Pancreas (tissue), 10 donors: ENCODE results near the gene TSHZ2. TPM values are rescaled to one million over a fixed set of nuclear protein-coding genes. Genes with fewer than 3 reads are reported as not detected.

ENCODE experiments used
- ATAC-seq, 4 donors: fragments of 200-7000 bp; cut with Tn5 transposase; one replicate each; pipeline versions ENCODE4 v1.8.0 to v1.9.1; 2020; ENCODE audit warnings: mild to moderate bottlenecking in 4 of 4, moderate library complexity in 4 of 4
- DNase-seq, 6 donors: peaks; one replicate each; pipeline ENCODE4 v3.0.0-alpha.2; 2020
- FAIRE-seq: peaks from 2 replicates; lab custom pipeline; 2012; peaks lifted over from hg19 to GRCh38; lab: Jason Lieb, UNC
- H3K27ac ChIP-seq, 4 donors: fragments of 200-600 bp; sonication (generic); 1 replicate in 3 of 4; 2 replicates in 1 of 4; pipeline versions ENCODE4 v1.5.0 to v1.8.0; 2020
- H3K27me3 ChIP-seq, 4 donors: fragments of 200-600 bp; one replicate each; pipeline ENCODE4 v1.8.0; 2021
- H3K36me3 ChIP-seq, 3 donors: fragments of 200-600 bp; sonication (generic) in 1 of 3; one replicate each; pipeline versions ENCODE4 v1.5.0 to v1.8.0; 2020 to 2021
- H3K4me1 ChIP-seq, 3 donors: fragments of 200-600 bp; one replicate each; pipeline ENCODE4 v1.8.0; 2021
- H3K4me3 ChIP-seq, 4 donors: fragments of 200-600 bp; sonication (generic) in 2 of 4; one replicate each; pipeline versions ENCODE4 v1.5.0 to v1.8.0; 2020 to 2021
- H3K9me3 ChIP-seq, 4 donors: fragments of 200-600 bp; one replicate each; pipeline ENCODE4 v1.8.0; 2021
- CTCF ChIP-seq, 4 donors: fragments of 200-600 bp; sonication (generic) in 3 of 4; IDR thresholded peaks; one replicate each; pipeline versions ENCODE4 v1.5.0 to v1.8.0; 2021; ENCODE audit warnings: antibody characterized with exemption in 4 of 4
- WGBS, 2 donors: extraction: QIAGEN DNeasy Blood & Tissue Kit; methylation state at CpG; one replicate each; pipeline ENCODE4 v1.1.7; 2013; 5-methylcytosine and 5-hydroxymethylcytosine counted together
- intact Hi-C, 3 donors: fragments of 100-400 bp; cut with DNase I; formaldehyde crosslinking; loops; one replicate each; pipeline versions ENCODE4 v1.11.1 to v1.14.2; 2022
- polyA plus RNA-seq, 2 donors: library from polyadenylated mRNA; stranded (reverse); fragments of 200-250 nt; gene quantifications; one replicate each; pipeline ENCODE4 v1.2.3, GENCODE V29; 2013
- total RNA-seq, 6 donors: library from RNA; stranded (reverse); fragmentation: NEBNext Ultra II Directional in 4 of 6; extraction: Animal tissue kit (Norgen Biotek cat#: 25700) in 4 of 6; gene quantifications; one replicate each; pipeline versions ENCODE4 v1.2.1 to v1.2.4, GENCODE V29; 2021 to 2023
- donor health status: healthy with polysubstance abuse.
- donor health status: DM: no; HTN: no; CAD: no; lungs with moderate emphysema.
- donor health status: DM: no; HTN: no; CAD: no.
- donor health status: control.
- donor health status: control.
- donor health status: Bipolar disorder and iron deficiency.
- donor health status: DM: yes; HTN: yes; CAD: no.
- donor health status: DM: no; HTN: no; CAD: no.
- donor health status: DM: no; HTN: no; CAD: no.
- donor health status: DM: yes; HTN: yes; CAD: no.

Gene TSHZ2
- total and polyA plus RNA-seq, 8 donors = 2.2 to 23.5 (median 4.5) TPM

GRCh38 chr20:53074811-53075314 is 102.7 kb downstream of the TSHZ2 start:
- H3K36me3 ChIP-seq = no peaks in the 10 kb centered on the region
- intact Hi-C loops = no loop called here
- no peaks in the 10 kb centered on the region for H3K27me3 ChIP-seq
- ATAC-seq (no peak), DNase-seq (no peak), FAIRE-seq (no peak)
- H3K4me3 ChIP-seq = no peak overlapping the region
- H3K4me1 ChIP-seq = peaks cover 14 to 25% (median 17%) of the 10 kb centered on the region in 3 donors
- TF ChIP-seq CTCF (IDR thresholded peaks at IDR 0.05) = no peak
- no peaks in the 10 kb centered on the region for H3K9me3 ChIP-seq
- no peak overlapping the region for H3K27ac ChIP-seq
- 87 to 95% methylated on average over 4 of the region's 4 CpGs for WGBS, 2 donors

GRCh38 chr20:53076668-53077067 is 104.5 kb downstream of the TSHZ2 start:
- no peak for TF ChIP-seq CTCF (IDR thresholded peaks at IDR 0.05)
- ATAC-seq (no peak), DNase-seq (no peak), FAIRE-seq (no peak)
- Histone ChIP-seq H3K27ac (peak overlapping the region in 2 of 4 donors; percentile 62 to 87), H3K4me1 (peaks cover 19 to 43% (median 27%) of the 10 kb centered on the region in 3 donors), H3K4me3 (no peak overlapping the region), H3K27me3 (no peaks in the 10 kb centered on the region), H3K9me3 (no peaks in the 10 kb centered on the region), H3K36me3 (no peaks in the 10 kb centered on the region)
- intact Hi-C loops = no loop called here
- WGBS, 2 donors = 73 to 81% methylated on average over 3 of the region's 3 CpGs

- no peaks in the 10 kb centered on the region for H3K9me3 ChIP-seq
- no peaks in the 10 kb centered on the region for H3K27me3 ChIP-seq
- no peak overlapping the region for H3K4me3 ChIP-seq
- 33 to 37% methylated on average over 8 of the region's 8 CpGs for WGBS, 2 donors
- intact Hi-C loops = no loop called here
- H3K4me1 ChIP-seq = peaks cover 19 to 48% (median 37%) of the 10 kb centered on the region in 3 donors
- FAIRE-seq (no peak), DNase-seq (peak in 4 of 6 donors; percentile 35 to 62 (median 54)), ATAC-seq (peak; percentile 84 to 89 (median 87))
- H3K36me3 ChIP-seq = no peaks in the 10 kb centered on the region
- H3K27ac ChIP-seq = peak overlapping the region; percentile 27 to 87 (median 46)
- no peak for TF ChIP-seq CTCF (IDR thresholded peaks at IDR 0.05)
Measured at GRCh38 chr20:53077373-53078205, 105.4 kb downstream of the TSHZ2 start.

GRCh38 chr20:53078761-53079160 is 106.6 kb downstream of the TSHZ2 start:
- intact Hi-C loops = no loop called here
- FAIRE-seq (no peak), DNase-seq (no peak), ATAC-seq (no peak)
- H3K36me3 ChIP-seq = no peaks in the 10 kb centered on the region
- H3K27ac ChIP-seq = peak overlapping the region in 2 of 4 donors; percentile 62 to 87
- WGBS, 2 donors = 81 to 87% methylated on average over 4 of the region's 4 CpGs
- H3K27me3 ChIP-seq = no peaks in the 10 kb centered on the region
- no peaks in the 10 kb centered on the region for H3K9me3 ChIP-seq
- H3K4me1 ChIP-seq = peaks cover 19 to 48% (median 37%) of the 10 kb centered on the region in 3 donors
- H3K4me3 ChIP-seq = no peak overlapping the region
- TF ChIP-seq CTCF (IDR thresholded peaks at IDR 0.05) = no peak
